GM19193 (cell line): ENCODE data around the gene FNDC11.

Experiments
- POLR2A ChIP-seq: IDR thresholded peaks from 4 replicates; pipeline ENCODE4 v1.6.1; 2011; ENCODE audit not compliant: insufficient read depth, insufficient read length; ENCODE audit errors: extremely low read depth

FNDC11 gene

DNA sequence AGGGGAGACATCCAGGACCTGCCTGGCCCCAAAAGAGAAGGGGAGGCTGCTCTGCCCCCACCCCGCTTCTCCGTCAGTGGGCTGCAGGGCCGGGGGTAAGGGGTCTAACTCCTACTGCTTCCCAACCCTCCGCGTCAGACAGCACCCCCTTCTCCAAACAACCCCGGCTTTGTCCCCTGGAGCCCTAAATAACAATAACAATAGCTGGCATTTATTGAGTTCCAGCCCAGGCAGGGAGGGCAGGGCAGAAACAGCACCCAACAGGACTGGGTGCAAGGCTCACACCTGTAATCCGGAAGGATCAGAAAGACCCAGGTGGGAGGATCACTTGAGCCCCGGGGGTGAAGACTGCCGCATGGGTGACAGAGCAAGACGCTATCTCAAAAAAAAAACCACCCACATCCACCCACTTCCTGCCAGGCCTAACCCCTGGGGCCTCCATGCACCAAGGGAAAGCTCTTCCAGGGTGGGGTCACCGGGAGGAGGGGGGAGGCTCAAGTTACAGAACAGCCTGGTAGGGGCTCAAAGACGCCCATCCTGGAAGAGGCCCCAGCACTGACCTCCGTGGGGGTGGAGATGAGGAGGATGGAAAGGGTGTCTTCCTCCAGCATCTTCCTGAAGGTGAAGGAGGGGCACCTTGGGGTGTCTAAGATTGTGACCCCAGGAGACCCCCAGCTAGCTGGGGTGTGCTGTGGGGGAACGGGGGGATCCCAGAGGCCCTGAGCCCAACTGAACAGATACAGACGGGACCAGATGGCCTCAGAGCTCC, 1.3 kb upstream of the FNDC11 start:
- TF ChIP-seq POLR2A, result no peak

DNA sequence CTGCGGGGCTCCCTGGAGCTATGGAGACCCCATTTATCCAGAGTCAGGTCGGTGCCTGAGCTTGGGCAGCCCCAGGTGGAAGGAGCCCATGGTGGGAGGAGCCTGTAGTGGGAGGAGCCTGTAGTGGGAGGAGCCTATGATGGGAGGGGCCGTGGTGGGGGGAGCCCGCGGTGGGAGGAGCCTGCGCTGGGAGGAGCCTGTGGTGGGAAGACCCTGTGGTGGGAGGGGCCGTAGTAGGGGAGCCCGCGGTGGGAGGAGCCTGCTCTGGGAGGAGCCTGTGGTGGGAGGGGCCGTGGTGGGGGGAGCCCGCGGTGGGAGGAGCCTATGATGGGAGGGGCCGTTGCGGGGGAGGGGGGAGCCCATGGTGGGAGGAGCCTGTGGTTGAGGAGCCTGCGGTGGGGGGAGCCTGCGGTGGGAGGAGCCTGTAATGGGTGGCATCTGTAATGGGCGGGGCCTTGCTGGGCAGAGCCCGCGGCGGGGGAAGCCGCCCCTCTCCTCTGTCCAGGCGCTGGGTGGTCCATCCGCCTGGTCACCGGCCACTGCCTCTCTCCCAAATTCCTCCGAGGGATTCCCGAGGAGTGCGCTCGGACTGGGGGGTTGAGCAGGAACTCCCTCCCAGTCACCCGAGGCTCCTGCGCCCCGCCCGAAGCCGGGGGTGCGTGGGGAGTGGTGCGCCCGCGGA, 567 bp upstream of the FNDC11 start:
- peak; percentile 29 for TF ChIP-seq POLR2A

DNA sequence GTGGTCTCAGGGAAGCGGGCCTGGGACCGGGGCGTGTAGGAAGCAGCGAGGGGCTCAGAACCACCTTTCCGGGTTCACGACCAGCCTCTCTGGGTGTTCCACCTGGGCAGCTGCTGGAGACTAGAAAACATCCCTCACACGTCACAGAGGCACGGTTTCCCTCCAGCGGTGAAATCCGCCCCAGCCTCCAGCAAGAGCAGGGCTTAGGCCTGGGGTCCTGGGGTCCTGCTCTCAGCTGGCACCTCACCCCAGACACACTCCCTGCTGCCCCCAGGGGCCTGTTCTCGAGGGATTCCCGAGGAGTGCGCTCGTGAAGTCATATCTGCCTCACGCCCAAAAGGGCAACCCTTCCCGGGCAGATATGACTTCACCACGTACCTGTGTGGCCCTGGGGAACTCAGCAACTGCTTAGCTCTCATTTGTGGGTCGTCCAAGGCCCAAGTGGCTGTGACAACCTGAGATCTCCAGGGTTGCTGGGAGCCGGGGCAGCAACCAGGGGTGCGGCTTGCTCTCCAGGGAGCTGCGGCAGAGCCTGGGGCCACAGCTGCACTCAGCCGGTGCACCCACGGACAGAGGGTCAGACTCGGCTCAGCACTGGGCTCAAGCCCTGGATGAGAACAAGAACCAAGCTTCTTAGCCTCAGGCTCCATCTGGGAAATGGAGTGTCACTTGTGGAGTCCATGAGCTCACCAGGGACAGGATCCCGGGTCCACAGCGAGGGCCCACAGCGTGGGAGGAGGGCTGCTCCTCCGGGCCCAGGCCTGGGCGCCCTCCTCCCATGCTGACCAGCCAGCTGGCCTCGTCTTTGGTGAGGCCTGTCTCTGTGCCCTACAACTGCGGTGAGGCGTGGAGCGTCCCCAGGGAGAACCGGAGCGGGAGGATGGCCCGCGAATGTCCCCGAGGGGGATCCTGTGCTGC, 661 bp downstream of the FNDC11 start:
- no peak for TF ChIP-seq POLR2A

DNA sequence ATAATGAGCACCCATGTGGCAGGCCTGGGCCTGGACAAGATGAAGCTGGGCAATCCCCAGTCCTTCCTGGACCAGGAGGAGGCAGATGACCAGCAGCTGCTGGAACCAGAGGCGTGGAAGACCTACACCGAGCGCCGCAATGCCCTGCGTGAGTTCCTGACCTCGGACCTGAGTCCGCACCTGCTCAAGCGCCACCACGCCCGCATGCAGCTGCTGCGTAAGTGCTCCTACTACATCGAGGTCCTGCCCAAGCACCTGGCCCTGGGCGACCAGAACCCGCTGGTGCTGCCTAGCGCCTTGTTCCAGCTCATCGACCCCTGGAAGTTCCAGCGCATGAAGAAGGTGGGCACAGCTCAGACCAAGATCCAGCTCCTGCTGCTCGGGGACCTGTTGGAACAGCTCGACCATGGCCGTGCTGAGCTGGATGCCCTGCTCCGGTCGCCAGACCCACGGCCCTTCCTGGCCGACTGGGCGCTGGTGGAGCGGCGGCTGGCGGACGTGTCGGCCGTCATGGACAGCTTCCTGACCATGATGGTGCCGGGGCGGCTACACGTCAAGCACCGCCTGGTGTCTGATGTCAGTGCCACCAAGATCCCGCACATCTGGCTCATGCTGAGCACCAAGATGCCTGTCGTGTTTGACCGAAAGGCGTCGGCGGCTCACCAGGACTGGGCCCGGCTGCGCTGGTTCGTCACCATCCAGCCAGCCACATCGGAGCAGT, 1.9 kb downstream of the FNDC11 start:
- TF ChIP-seq POLR2A, result no peak

DNA sequence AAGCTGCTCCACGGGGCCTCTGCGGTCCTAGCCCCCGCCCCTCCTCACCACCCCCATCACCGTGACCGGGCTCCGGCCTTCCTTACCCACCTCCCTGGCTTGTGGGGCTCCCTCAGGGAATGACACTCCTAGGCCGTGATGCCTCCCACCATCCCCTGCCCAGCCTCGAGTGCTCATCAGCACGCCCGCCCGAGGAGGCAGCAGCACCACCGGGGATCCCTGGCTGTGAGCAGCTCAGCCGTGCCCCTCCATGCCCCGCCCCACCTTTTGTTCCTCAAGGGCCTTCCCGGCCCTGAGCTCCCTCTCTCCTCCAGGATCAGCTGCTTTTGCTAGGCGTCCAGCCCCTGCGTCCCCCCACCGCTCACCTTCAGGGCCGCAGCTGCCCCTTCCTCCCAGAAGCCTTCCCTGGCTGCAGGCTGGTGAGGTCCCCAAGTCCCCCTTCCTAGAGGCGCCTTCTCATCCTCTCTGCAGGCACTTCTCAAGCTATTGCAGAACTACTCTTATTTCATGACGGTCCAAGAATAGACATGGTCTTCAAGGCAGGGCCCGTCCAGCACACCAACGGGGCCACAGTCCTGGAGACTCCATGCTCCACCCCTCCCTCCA, 3.0 kb downstream of the FNDC11 start:
- no peak for TF ChIP-seq POLR2A

DNA sequence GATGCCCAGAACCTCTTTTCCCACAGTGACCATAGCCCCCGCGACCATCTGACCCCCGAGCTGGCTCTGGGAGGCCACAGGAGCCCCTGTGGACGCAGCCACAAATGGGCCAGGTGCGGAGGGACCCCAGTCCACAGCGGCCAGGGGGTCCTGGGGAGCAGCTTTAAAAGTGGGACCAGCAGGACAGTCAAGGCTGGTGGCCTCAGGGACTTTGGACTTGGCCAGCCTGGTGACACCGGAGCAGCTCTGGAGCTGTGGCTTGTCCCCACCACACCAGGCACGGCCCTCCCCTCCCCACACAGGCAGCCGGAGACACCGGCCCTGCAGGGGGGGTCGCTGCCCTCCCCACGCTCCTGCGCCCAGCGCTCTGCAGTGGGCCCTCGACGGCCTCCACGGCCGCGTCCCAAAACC, 3.5 kb downstream of the FNDC11 start:
- TF ChIP-seq POLR2A, result no peak

DNA sequence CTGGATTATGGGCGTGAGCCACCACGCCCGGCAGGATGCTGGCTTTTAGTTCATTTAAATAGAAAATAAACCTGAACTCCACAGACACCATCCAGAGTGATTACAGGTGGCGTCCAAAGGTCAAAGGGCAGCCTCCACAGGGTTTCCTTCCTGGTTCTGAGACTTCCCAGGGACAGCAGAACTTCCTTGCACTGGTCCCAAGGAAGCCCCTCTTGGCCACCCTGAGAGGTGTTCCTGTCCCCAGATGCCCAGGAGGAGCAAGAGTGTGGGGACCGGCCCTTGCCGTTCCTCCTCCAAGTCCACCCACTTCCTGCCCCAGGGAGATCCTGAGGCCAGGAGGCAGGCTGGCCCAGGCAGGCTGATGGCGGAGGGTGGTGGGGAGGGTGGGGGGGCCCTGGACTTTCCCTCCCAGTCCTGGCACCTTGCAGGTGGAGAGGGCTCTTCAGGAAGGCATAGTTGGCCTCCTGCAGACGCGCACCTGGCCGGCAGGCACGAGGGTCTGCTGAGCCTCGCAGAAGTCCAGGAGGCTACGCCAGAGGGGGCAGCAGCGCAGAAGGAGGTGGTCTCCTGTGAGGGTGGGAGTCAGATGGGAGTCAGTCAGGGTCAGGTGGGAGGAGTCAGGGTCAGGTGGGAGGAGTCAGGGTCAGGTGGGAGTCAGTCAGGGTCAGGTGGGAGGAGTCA, 5.0 kb downstream of the FNDC11 start:
- no peak for TF ChIP-seq POLR2A

DNA sequence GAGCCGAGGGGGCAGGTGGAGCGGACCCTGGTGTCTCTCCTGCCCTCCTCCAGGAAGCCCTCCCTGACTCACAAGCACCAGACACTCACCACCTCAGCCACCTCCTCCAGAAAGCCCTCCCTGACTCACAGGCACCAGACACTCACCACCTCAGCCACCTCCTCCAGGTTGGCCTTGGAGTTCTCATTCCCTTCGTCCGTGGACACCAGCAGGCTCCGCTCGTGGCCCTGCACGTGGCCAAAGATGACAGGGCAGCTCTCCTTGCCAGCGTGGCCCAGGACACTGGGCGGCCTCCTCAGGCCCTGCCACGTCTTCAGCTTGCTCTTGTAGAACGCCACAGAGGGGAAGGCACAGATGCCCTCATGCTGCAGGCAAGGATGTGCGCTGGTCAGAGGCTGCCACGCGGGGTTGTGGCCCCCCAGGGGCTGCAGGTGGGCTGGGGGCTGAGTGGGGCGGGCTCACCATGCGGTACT, 6.4 kb downstream of the FNDC11 start:
- no peak for TF ChIP-seq POLR2A

DNA sequence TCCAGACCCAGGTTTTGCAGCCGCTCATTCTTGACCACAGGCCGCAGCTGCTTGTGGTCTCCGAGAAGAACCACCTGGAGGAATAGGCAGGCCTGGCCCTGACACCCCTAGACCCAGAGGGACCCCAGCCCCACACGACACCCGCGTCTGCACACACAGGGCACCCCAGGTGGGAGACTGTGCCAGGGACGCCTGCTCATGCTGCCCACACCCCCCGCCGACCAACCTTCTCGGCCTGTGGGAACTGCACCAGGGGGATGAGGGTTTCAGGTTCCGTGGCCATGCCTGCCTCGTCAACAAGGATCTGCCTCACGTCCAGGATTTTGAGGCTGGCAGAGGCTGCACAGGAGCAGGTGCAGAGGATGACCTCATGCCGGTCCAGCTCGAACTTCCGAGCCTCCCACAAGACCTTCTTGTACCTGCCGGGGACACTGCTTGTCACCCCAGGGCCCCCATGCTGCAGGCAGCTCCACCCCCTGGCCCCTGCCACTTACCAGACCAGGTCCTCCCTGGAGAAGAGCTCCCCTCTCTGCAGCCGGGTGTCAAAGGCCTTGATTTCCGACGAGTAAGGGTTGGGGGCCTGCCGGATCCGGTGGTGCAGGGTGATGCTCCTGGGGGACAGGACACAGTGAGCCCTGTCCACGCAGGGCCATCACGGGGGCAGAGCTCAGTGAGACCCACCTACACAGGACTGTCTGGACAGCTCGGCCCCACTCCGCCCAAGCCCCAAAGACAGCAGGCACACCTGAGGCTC, 7.1 kb downstream of the FNDC11 start:
- TF ChIP-seq POLR2A, result no peak

DNA sequence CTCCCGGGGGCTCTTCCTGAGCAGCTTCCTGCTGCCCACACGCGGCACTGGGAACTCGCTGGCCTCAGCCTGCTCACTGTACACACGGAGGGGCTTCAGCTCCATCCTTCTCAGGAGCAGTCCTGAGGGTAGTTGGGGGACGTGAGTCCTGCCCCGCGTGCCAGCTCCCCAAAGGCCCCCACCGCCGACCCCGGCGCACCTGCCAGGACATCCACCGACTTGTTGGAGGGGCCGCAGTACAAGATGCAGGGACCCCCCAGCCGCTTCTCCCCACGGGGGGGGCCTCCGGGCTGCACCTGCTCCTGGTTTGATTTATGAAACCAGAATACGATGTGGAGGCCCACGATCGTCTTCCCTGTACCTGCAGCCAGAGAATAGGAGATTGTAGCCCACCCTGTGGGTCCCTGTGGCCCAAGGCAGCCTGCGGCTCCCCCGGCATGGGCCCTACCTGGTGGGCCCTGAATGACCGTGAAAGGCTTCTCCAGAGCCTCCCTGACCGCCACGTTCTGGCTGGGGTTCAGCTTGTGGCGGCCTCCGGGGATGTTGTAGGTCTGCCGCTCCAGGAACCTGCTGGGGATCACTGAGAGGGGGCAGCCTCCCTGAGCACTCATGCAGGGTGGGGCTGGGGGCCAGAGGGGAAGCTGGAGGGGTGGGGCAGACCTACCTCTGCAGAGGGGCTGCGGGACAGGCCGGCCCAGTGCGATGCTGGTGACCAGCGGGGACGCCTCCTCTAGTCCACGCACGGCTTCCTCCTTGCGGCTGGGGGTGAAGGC, 7.9 kb downstream of the FNDC11 start:
- no peak for TF ChIP-seq POLR2A

DNA sequence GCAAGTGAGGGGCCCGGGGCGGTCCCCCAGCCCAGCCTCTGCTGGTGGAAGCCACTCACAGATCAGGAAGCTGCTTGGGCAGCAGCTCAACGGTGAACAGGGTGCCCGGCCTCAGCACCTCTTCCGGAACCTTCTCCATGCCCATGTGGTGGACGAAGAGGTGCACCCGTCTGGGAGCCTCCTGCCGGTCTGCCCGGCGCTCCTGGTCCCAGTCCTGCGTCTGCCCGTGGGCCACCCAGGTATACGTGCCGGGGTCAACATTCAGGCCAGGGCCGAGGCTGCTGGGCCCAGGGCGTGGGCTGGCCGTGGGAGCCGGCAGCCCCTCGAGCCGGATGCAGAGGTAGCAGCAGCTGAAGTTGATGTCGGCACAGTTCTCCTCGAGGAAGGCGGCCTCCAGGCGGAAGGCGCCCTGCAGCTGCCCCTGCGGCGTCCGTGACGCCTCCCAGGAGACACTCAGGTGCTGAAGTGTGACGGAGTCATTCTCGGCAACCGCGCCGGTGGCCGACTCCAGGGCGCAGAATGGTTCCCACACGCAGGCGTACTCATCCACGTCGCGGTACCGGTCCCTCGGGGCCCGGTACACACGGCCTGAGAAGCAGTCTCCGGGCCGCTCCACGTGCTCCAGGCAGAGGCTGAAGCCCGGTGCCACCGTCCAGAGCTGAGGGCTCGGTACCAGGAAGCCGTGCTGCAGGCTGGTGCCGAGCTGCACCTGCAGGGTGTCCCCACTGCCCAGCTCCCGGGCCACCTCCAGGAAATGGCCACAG, 8.7 kb downstream of the FNDC11 start:
- TF ChIP-seq POLR2A, result no peak
